H9 (cell line): ENCODE measurements around the gene APC. TPM values are rescaled to one million over a fixed set of nuclear protein-coding genes. Genes with fewer than 3 reads are reported as not detected.

Experiments
- DNase-seq: peaks from one replicate; pipeline ENCODE4 v3.0.0-alpha.2; 2017
- H2AFZ ChIP-seq: one replicate; pipeline ENCODE4 v1.6.1; 2013; ENCODE audit warnings: mild to moderate bottlenecking, low read length, control low read depth, moderate library complexity
- H2AK5ac ChIP-seq: 2 replicates; pipeline ENCODE4 v1.6.1; 2013; ENCODE audit warnings: low read length, control low read depth, mixed read lengths; ENCODE audit not compliant: insufficient read length
- H2BK120ac ChIP-seq: one replicate; pipeline ENCODE4 v1.6.1; 2013; ENCODE audit warnings: low read depth, mild to moderate bottlenecking, low read length, control low read depth, inconsistent platforms; ENCODE audit not compliant: poor library complexity, severe bottlenecking
- H2BK12ac ChIP-seq: 2 replicates; pipeline ENCODE4 v1.6.1; 2013; ENCODE audit warnings: low read length, control low read depth, mixed read lengths, low read depth; ENCODE audit not compliant: insufficient read length
- H2BK15ac ChIP-seq: 2 replicates; pipeline ENCODE4 v1.6.1; 2013; ENCODE audit warnings: low read depth, low read length, control low read depth
- H2BK20ac ChIP-seq: one replicate; pipeline ENCODE4 v1.6.1; 2013; ENCODE audit warnings: low read depth, mild to moderate bottlenecking, low read length, control low read depth, inconsistent platforms; ENCODE audit not compliant: poor library complexity, severe bottlenecking
- H2BK5ac ChIP-seq: 2 replicates; pipeline ENCODE4 v1.6.1; 2013; ENCODE audit warnings: low read length, control low read depth, mixed read lengths; ENCODE audit not compliant: insufficient read length
- H3K14ac ChIP-seq: 2 replicates; pipeline ENCODE4 v1.6.1; 2013; ENCODE audit warnings: low read length, control low read depth; ENCODE audit not compliant: insufficient read depth
- H3K18ac ChIP-seq: 2 replicates; pipeline ENCODE4 v1.6.1; 2013; ENCODE audit warnings: low read depth, mild to moderate bottlenecking, mixed read lengths, low read length, control low read depth; ENCODE audit not compliant: insufficient read length
- H3K23ac ChIP-seq: 2 replicates; pipeline ENCODE4 v1.6.1; 2013; ENCODE audit warnings: low read length, control low read depth, mixed read lengths, low read depth; ENCODE audit not compliant: insufficient read length
- H3K23me2 ChIP-seq: 2 replicates; pipeline ENCODE4 v1.6.1; 2013; ENCODE audit warnings: low read depth, mild to moderate bottlenecking, mixed read lengths, low read length, control low read depth; ENCODE audit not compliant: insufficient read length, poor library complexity, severe bottlenecking
- H3K27ac ChIP-seq: 2 replicates; pipeline ENCODE4 v1.5.1; 2013; ENCODE audit warnings: low read length, control low read depth, mixed read lengths, low read depth; ENCODE audit not compliant: insufficient read length
- H3K27me3 ChIP-seq: 2 replicates; pipeline ENCODE4 v1.6.1; 2013; ENCODE audit warnings: low read length, control low read depth, inconsistent platforms; ENCODE audit not compliant: insufficient read depth
- H3K4ac ChIP-seq: 2 replicates; pipeline ENCODE4 v1.6.1; 2013; ENCODE audit warnings: low read depth, mild to moderate bottlenecking, control low read depth, inconsistent platforms, low read length, moderate library complexity
- H3K4me1 ChIP-seq: 2 replicates; pipeline ENCODE4 v1.6.1; 2013; ENCODE audit warnings: low read length, control low read depth, inconsistent platforms; ENCODE audit not compliant: insufficient read depth
- H3K4me2 ChIP-seq: 2 replicates; pipeline ENCODE4 v1.6.1; 2013; ENCODE audit warnings: low read length, control low read depth, mixed read lengths; ENCODE audit not compliant: insufficient read length, insufficient read depth
- H3K56ac ChIP-seq: 2 replicates; pipeline ENCODE4 v1.6.1; 2013; ENCODE audit warnings: low read depth, mild to moderate bottlenecking, mixed read lengths, low read length, control low read depth; ENCODE audit not compliant: insufficient read length
- H3K79me1 ChIP-seq: 2 replicates; pipeline ENCODE4 v1.6.1; 2013; ENCODE audit warnings: low read depth, mild to moderate bottlenecking, moderate library complexity, low read length, control low read depth, inconsistent platforms; ENCODE audit not compliant: insufficient read depth, poor library complexity, severe bottlenecking
- H3K79me2 ChIP-seq: 2 replicates; pipeline ENCODE4 v1.6.1; 2013; ENCODE audit warnings: low read length, control low read depth, inconsistent platforms; ENCODE audit not compliant: insufficient read depth
- H3K9ac ChIP-seq: 2 replicates; pipeline ENCODE4 v1.6.1; 2013; ENCODE audit warnings: low read length, control low read depth, mixed read lengths; ENCODE audit not compliant: insufficient read length; ENCODE audit errors: extremely low read depth
- H3K9me3 ChIP-seq: one replicate; pipeline ENCODE4 v1.6.1; 2013; ENCODE audit warnings: low read depth, low read length, inconsistent platforms; ENCODE audit not compliant: control insufficient read depth
- H3T11ph ChIP-seq: one replicate; pipeline ENCODE4 v1.6.1; 2013; ENCODE audit warnings: mild to moderate bottlenecking, low read length, control low read depth, inconsistent platforms
- H4K20me1 ChIP-seq: one replicate; pipeline ENCODE4 v1.6.1; 2013; ENCODE audit not compliant: control insufficient read depth, insufficient read length, insufficient read depth
- H4K5ac ChIP-seq: 2 replicates; pipeline ENCODE4 v1.6.1; 2013; ENCODE audit warnings: low read depth, mild to moderate bottlenecking, mixed read lengths, low read length, control low read depth; ENCODE audit not compliant: insufficient read length
- H4K8ac ChIP-seq: replicated peaks from 2 replicates; pipeline ENCODE4 v1.6.1; 2013; ENCODE audit warnings: low read length, control low read depth, mixed read lengths, low read depth; ENCODE audit not compliant: insufficient read length
- H4K91ac ChIP-seq: 2 replicates; pipeline ENCODE4 v1.6.1; 2013; ENCODE audit warnings: low read depth, mild to moderate bottlenecking, moderate library complexity, mixed read lengths, low read length, control low read depth; ENCODE audit not compliant: insufficient read length
- H3K27ac Mint-ChIP-seq, 3 experiments: 2 replicates in 2 of 3; 3 replicates in 1 of 3; pipeline ENCODE4 v1.8.0; 2020 to 2021; ENCODE audit warnings: mixed read lengths in 3 of 3, mild to moderate bottlenecking in 1 of 3, moderate library complexity in 1 of 3
- H3K27me3 Mint-ChIP-seq: 2 replicates; pipeline ENCODE4 v1.8.0; 2021; ENCODE audit warnings: low read depth, mild to moderate bottlenecking, moderate library complexity, mixed read lengths
- H3K36me3 Mint-ChIP-seq, 3 experiments: 2 replicates in 2 of 3; 3 replicates in 1 of 3; pipeline ENCODE4 v1.8.0; 2020 to 2021; ENCODE audit warnings: low read depth in 3 of 3, mixed read lengths in 3 of 3; ENCODE audit not compliant: insufficient read depth in 1 of 3
- H3K4me1 Mint-ChIP-seq, 2 experiments: 2 replicates each; pipeline ENCODE4 v1.8.0; 2020; ENCODE audit warnings: mixed read lengths in 2 of 2
- H3K4me3 Mint-ChIP-seq, 2 experiments: 2 replicates in 1 of 2; 3 replicates in 1 of 2; pipeline ENCODE4 v1.8.0; 2020 to 2021; ENCODE audit warnings: mild to moderate bottlenecking in 2 of 2, mixed read lengths in 2 of 2, moderate library complexity in 1 of 2
- H3K9me3 Mint-ChIP-seq, 2 experiments: 2 replicates in 1 of 2; 3 replicates in 1 of 2; pipeline ENCODE4 v1.8.0; 2020; ENCODE audit warnings: mild to moderate bottlenecking in 2 of 2, mixed read lengths in 2 of 2, moderate library complexity in 1 of 2
- WGBS: extraction: QIAGEN DNeasy Blood & Tissue Kit; methylation state at CpG from one replicate; pipeline ENCODE4 v1.1.7; 2013; ENCODE audit warnings: missing lambda C conversion rate, low lambda C conversion rate, mixed read lengths; ENCODE audit not compliant: insufficient read length; ENCODE audit errors: extremely low coverage; 5-methylcytosine and 5-hydroxymethylcytosine counted together
- total RNA-seq: library from RNA; stranded (reverse); gene quantifications from 2 replicates; pipeline ENCODE4 v1.2.1, GENCODE V29; 2021
- TF ChIP-seq, protein P1 (sequence below): fragments of 200-600 bp; sonication (generic); conservative IDR thresholded peaks from 3 replicates; pipeline ENCODE4 v1.8.0; 2021; ENCODE audit warnings: antibody characterized with exemption, mild to moderate bottlenecking

Gene APC
- total RNA-seq, 1 experiment from 2014 or later, result 29.3 TPM

DNA sequence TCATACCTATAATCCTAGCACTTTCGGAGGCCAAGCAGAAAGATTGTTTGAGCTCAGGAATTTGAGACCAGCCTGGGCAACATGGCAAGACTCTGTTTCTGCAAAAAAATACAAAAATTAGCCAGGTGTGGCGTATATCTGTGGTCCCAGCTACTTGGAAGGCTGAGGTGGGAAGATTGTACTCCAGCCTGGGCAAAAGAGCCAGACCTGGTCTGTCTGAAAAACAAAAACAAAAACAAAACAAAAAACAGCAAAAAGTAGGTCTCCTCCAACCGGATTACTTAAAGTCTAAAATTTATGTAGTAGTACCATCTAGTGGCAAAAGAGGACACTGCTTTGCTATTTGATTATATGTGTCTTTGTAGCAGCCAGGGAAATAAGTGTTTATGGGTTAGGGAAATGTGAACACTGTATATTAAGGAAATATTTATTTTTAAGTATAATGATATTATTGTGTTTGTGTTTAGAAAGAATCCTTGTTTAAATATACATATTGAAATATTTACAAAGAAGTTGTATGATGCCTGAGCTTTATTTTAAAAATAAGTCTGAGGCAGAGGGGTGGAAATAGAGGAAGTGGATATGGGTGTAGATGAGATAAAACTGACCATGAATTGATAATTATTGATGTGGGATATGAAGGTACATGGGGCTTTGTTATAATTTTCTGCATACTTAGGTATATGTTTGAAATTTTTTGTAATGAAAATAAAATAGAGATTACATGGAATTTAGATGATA is 20.0 kb downstream of the APC start:
- Histone ChIP-seq H3K9ac (no peak overlapping the region), H3K4me1 (no peaks in the 10 kb centered on the region), H2BK12ac (no peak overlapping the region), H3K79me1 (no peaks in the 10 kb centered on the region), H3K23me2 (no peaks in the 10 kb centered on the region), H3T11ph (no peak overlapping the region), H3K23ac (no peak overlapping the region), H2AFZ (no peak overlapping the region), H4K91ac (no peak overlapping the region), H4K20me1 (no peaks in the 10 kb centered on the region), H4K8ac (no peak overlapping the region), H3K27ac (no peak overlapping the region), H3K27me3 (no peaks in the 10 kb centered on the region), H3K18ac (no peak overlapping the region), H3K9me3 (no peaks in the 10 kb centered on the region), H2BK120ac (no peak overlapping the region), H2BK5ac (no peak overlapping the region), H3K14ac (no peak overlapping the region), H4K5ac (no peak overlapping the region), H3K4me2 (no peak overlapping the region), H3K56ac (no peak overlapping the region), H2BK15ac (no peak overlapping the region), H3K4ac (no peak overlapping the region), H2BK20ac (no peak overlapping the region), H2AK5ac (no peak overlapping the region), H3K79me2 (no peaks in the 10 kb centered on the region)
- H3K4me1 Mint-ChIP-seq, result no peaks in the 10 kb centered on the region
- TF ChIP-seq, protein P1, sequence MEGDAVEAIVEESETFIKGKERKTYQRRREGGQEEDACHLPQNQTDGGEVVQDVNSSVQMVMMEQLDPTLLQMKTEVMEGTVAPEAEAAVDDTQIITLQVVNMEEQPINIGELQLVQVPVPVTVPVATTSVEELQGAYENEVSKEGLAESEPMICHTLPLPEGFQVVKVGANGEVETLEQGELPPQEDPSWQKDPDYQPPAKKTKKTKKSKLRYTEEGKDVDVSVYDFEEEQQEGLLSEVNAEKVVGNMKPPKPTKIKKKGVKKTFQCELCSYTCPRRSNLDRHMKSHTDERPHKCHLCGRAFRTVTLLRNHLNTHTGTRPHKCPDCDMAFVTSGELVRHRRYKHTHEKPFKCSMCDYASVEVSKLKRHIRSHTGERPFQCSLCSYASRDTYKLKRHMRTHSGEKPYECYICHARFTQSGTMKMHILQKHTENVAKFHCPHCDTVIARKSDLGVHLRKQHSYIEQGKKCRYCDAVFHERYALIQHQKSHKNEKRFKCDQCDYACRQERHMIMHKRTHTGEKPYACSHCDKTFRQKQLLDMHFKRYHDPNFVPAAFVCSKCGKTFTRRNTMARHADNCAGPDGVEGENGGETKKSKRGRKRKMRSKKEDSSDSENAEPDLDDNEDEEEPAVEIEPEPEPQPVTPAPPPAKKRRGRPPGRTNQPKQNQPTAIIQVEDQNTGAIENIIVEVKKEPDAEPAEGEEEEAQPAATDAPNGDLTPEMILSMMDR, result peak; percentile 86
- no peaks in the 10 kb centered on the region for H3K27me3 Mint-ChIP-seq
- no peak overlapping the region for H3K4me3 Mint-ChIP-seq
- no CpG with 5 or more reads among the region's 3 CpGs for WGBS
- no peaks in the 10 kb centered on the region for H3K9me3 Mint-ChIP-seq
- DNase-seq, result no peak
- peaks cover 4 to 13% (median 11%) of the 10 kb centered on the region in 3 experiments; a peak in 6 of 7 replicates for H3K36me3 Mint-ChIP-seq
- 0 out of 7 replicates have a peak overlapping the region, but pooled peaks of 2 of the 3 experiments have one; percentile 1 to 47 for H3K27ac Mint-ChIP-seq
